Measurements from ENCODE around the gene UNKL.

The UNKL gene

DNA sequence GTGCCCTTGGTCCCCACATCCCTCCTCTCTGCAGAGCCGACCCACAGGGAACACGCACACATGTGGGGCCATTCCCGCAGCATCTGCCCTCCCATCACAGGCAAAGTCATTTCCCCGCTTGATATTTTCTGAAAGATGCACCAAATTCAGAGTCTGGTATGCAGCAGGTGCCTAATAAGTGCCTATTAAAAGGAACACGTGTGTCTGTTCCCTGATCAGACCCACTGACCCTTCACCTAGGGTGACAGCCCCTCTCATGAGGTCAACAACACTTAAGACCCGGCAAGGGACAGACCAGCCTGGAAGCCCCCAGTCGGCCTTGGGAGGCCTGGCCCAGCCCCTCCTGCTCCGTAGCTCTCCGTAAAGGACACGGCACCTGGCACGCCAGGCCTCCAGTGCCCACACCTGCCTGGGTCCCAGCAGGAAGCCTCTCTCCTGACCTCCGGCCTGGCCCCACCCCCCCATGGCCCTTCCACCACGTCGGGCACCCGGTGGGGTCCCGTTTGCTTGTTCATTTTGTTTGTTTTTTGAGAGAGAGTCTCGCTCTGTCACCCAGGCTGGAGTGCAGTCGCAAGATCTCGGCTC, 20.0 kb downstream of the UNKL start:
- no peak overlapping the region for H3K4me3 ChIP-seq (replicated peaks in 1 of 2; ENCODE audit: low read depth in 2 of 2, low read length in 2 of 2)
- DNase-seq (ENCODE audit: low read depth in 2 of 2) = no peak
- TF ChIP-seq, protein P1, sequence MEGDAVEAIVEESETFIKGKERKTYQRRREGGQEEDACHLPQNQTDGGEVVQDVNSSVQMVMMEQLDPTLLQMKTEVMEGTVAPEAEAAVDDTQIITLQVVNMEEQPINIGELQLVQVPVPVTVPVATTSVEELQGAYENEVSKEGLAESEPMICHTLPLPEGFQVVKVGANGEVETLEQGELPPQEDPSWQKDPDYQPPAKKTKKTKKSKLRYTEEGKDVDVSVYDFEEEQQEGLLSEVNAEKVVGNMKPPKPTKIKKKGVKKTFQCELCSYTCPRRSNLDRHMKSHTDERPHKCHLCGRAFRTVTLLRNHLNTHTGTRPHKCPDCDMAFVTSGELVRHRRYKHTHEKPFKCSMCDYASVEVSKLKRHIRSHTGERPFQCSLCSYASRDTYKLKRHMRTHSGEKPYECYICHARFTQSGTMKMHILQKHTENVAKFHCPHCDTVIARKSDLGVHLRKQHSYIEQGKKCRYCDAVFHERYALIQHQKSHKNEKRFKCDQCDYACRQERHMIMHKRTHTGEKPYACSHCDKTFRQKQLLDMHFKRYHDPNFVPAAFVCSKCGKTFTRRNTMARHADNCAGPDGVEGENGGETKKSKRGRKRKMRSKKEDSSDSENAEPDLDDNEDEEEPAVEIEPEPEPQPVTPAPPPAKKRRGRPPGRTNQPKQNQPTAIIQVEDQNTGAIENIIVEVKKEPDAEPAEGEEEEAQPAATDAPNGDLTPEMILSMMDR (IDR thresholded peaks at IDR 0.05; ENCODE audit: low read depth, low read length) = no peak

DNA sequence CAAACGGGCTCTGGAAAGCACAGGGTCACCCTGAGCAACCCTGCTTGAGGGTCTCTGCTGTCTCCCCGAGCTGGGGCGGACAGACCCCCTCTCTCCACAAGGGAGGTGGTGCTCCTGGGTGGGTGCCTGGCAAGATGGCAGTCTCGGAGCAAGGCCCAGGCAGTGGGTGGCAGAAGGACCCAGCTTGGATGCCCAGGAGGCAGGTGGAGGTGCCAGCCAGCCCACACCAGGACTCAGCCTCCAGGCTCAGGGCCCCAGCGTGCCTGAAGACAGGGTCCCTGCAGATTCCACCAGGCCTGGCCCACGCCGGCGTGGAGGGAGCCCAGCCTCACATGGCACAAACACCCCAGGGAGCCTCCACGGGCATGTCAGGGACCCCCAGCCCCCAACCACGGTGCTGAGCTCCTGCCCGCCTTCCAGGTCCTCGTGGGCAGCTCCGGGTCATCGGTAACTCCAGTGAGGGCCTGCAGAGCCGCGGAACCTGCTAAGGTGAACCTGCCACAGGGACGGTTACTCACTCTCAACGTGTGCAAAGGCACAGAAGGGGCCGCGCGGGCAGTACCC, 20.8 kb downstream of the UNKL start:
- TF ChIP-seq, protein P1 (IDR thresholded peaks at IDR 0.05; ENCODE audit: low read depth, low read length) = no peak
- no peak overlapping the region for H3K4me3 ChIP-seq (replicated peaks in 1 of 2; ENCODE audit: low read depth in 2 of 2, low read length in 2 of 2)

DNA sequence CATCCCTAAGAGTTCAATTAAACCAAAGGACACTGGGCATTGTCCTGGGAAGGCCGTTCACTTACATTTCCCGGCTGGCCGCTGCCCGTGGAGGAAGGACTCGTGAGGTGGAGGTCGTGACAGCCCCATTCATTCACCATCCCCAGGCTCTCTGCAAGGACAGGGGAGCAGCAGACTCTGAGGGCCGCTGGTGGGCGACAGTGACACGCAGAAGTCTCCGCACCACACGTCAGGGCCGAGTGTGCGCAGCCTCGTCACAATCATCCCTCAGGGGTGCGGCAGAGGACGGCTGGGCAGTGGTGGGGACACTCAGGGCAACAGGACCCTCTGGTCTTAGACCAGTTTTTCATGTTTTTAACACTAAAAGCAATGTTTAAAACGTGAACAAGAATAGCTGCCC, 21.7 kb downstream of the UNKL start:
- TF ChIP-seq, protein P1 (IDR thresholded peaks at IDR 0.05; ENCODE audit: low read depth, low read length) = no peak
- no peak overlapping the region for H3K4me3 ChIP-seq (replicated peaks in 1 of 2; ENCODE audit: low read depth in 2 of 2, low read length in 2 of 2)
- no peak for DNase-seq (ENCODE audit: low read depth in 2 of 2)

More for the DNA sequence above, 20.8 kb downstream of the UNKL start:
- no peak for DNase-seq (ENCODE audit: low read depth in 2 of 2)

GRCh38 chr16:1390239-1390779, 24.2 kb downstream of the UNKL start:
- H3K4me3 ChIP-seq (replicated peaks in 1 of 2; ENCODE audit: low read depth in 2 of 2, low read length in 2 of 2) = no peak overlapping the region
- DNase-seq (ENCODE audit: low read depth in 2 of 2) = no peak
- TF ChIP-seq, protein P1 (IDR thresholded peaks at IDR 0.05; ENCODE audit: low read depth, low read length) = no peak

- TF ChIP-seq, protein P1 (IDR thresholded peaks at IDR 0.05; ENCODE audit: low read depth, low read length) = no peak
- no peak for DNase-seq (ENCODE audit: low read depth in 2 of 2)
- H3K4me3 ChIP-seq (replicated peaks in 1 of 2; ENCODE audit: low read depth in 2 of 2, low read length in 2 of 2) = no peak overlapping the region
Measured at GRCh38 chr16:1389762-1390161, 24.7 kb downstream of the UNKL start.

DNA sequence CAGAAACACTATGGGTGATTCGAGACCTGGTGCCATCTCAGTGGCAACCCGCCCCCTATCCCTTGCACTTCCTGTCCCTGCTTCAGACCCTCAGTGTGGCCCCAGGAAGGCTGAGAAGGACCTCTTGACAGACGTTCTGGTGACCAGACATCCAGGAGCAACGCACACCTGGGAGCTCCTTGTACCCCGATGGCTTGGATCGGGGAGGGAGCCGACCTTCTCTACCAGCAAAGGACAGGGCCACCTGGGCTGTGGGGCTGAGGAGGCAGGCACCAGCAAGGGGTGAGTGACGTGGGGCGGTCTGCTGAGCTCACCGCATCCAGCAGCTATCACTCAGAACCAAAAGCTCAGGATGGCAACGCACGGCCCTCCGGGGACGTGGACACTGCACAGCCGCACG, 27.2 kb downstream of the UNKL start:
- no peak overlapping the region for H3K4me3 ChIP-seq (replicated peaks in 1 of 2; ENCODE audit: low read depth in 2 of 2, low read length in 2 of 2)
- DNase-seq (ENCODE audit: low read depth in 2 of 2) = no peak
- TF ChIP-seq, protein P1 (IDR thresholded peaks at IDR 0.05; ENCODE audit: low read depth, low read length) = no peak

Data from cardiac fibroblast (primary cell).